ENCODE measurements around the gene MAN2B1. TPM values are rescaled to one million over a fixed set of nuclear protein-coding genes. Genes with fewer than 3 reads are reported as not detected.

Gene MAN2B1
- total and polyA plus RNA-seq, 2 of the 8 experiments (the other 6 are each of a cell fraction or from before 2014, with no cell fraction given), result 55.3 to 76.3 TPM

DNA sequence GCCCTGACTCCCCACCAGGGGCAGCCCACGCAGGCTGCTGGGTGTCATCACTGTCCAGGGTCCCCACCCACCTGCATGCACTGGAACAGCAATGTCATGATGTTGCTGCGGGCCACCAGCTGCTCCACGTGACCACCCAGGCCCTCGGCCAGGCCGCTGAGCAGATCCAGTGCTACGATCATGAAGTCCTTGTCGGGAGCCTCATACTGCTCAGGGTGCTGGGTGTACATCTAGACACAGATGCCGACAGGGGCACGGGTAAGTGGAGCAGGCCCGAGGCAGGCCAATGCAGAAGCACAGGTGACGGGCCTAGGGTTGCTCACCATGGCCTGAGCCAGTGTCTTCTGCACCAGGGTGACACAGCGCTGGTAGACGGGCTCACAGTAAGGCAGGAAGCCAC lies 38.6 kb upstream of the MAN2B1 start:
- FAIRE-seq (no peak), DNase-seq (ENCODE audit: low read depth in 1 of 2, low spot score in 2 of 2) (no peak)
- no peak overlapping the region for H2AK5ac ChIP-seq (ENCODE audit: low read depth, low read length)
- H2AFZ ChIP-seq (ENCODE audit: low read length), result no peak overlapping the region
- no peak overlapping the region for H3K23ac ChIP-seq (ENCODE audit: insufficient read length)
- 97% methylated on average over 13 of the region's 13 CpGs; no CpG with 5 or more reads in 1 of the 2 experiments for WGBS, 2 experiments (ENCODE audit: extremely low coverage in 1 of 2, insufficient coverage in 1 of 2, insufficient read length in 1 of 2, insufficient replicate concordance in 2 of 2, low coverage in 1 of 2, low lambda C conversion rate in 2 of 2, missing lambda C conversion rate in 1 of 2)
- H3K9me3 ChIP-seq (ENCODE audit: insufficient read depth in 2 of 2, low read depth in 1 of 2, low read length in 1 of 2), result no peaks in the 10 kb centered on the region
- H4K20me1 ChIP-seq (replicated peaks in 1 of 2; ENCODE audit: control insufficient read depth in 1 of 2, insufficient read depth in 2 of 2, low read length in 2 of 2), result peaks cover 4 to 14% of the 10 kb centered on the region in 2 experiments
- no peak overlapping the region for H4K8ac ChIP-seq (ENCODE audit: extremely low read depth, insufficient read depth, low read length)
- no peak overlapping the region for H2BK12ac ChIP-seq (ENCODE audit: low read depth, low read length)
- H3K4me2 ChIP-seq (ENCODE audit: insufficient read depth in 1 of 2, low read depth in 2 of 2, low read length in 2 of 2), result no peak overlapping the region
- H3K27me3 ChIP-seq (replicated peaks in 1 of 4; ENCODE audit: control insufficient read depth in 3 of 4, extremely low read depth in 1 of 4, insufficient read depth in 3 of 4, low read length in 3 of 4), result no peaks in the 10 kb centered on the region
- no peak overlapping the region for H3K18ac ChIP-seq (ENCODE audit: extremely low read depth, low read length)
- no peak overlapping the region for H3K9ac ChIP-seq (replicated peaks in 1 of 4; ENCODE audit: extremely low read depth in 1 of 4, low read depth in 3 of 4, low read length in 3 of 4)
- no peak overlapping the region for H2BK20ac ChIP-seq (ENCODE audit: low read length)
- H2BK5ac ChIP-seq (ENCODE audit: low read depth, low read length), result no peak overlapping the region
- CTCF ChIA-PET (ENCODE audit: partially characterized antibody), result interaction anchor here (0.7 to 1.4 kb wide), 3 partner anchors 8 to 143 kb away, joined by 3 to 4 read pairs (median 4); partner anchors contain the start of gene FBXW9
- no peak overlapping the region for H2BK15ac ChIP-seq (ENCODE audit: low read length)
- no peak overlapping the region for H2BK120ac ChIP-seq (replicated peaks; ENCODE audit: low read depth, low read length)
- H4K5ac ChIP-seq (ENCODE audit: insufficient read length, low read depth, low read length), result no peak overlapping the region
- no peaks in the 10 kb centered on the region for H3K79me2 ChIP-seq (ENCODE audit: control insufficient read depth in 1 of 2, insufficient read depth in 2 of 2, low read length in 2 of 2)
- H3K14ac ChIP-seq (ENCODE audit: insufficient read length), result no peak overlapping the region
- no peak overlapping the region for H3K27ac ChIP-seq (ENCODE audit: low read depth, low read length)
- H3K56ac ChIP-seq (replicated peaks; ENCODE audit: insufficient read length, low read depth, low read length), result no peak overlapping the region
- POLR2A ChIA-PET (ENCODE audit: partially characterized antibody), result interaction anchor here (1.0 to 6.7 kb wide), 5 partner anchors 8 to 60 kb away, joined by 3 to 50 read pairs (median 3); partner anchors contain the start of genes FBXW9, MAN2B1 and WDR83
- TF ChIP-seq SUZ12 (IDR thresholded peaks at IDR 0.05; ENCODE audit: low read length) (no peak), KDM1A (IDR thresholded peaks at IDR 0.05; ENCODE audit: borderline replicate concordance, low read length) (no peak), POLR2AphosphoS5 (IDR thresholded peaks at IDR 0.05; ENCODE audit: low read depth, low read length) (peak; percentile 8; the same call in 1 of the 2 replicates), YY1 (IDR thresholded peaks at IDR 0.05; ENCODE audit: low read depth, low read length) (no peak), SIX5 (IDR thresholded peaks at IDR 0.05; ENCODE audit: low read depth, low read length) (no peak)
- H4K91ac ChIP-seq (replicated peaks; ENCODE audit: insufficient read length, low read length), result no peak overlapping the region
- peaks cover 0 to 5% (median 2%) of the 10 kb centered on the region in 4 experiments; a peak in 2 of 7 replicates for H3K4me1 ChIP-seq (replicated peaks in 1 of 4; ENCODE audit: control insufficient read depth in 3 of 4, insufficient read depth in 4 of 4, low read length in 3 of 4)
- H3K4me3 ChIP-seq (ENCODE audit: extremely low read depth in 1 of 4, insufficient read depth in 2 of 4, low read depth in 3 of 4, low read length in 4 of 4), result no peak overlapping the region
- no peak overlapping the region for H3K4ac ChIP-seq (replicated peaks; ENCODE audit: insufficient read length, low read depth, low read length)
- no peaks in the 10 kb centered on the region for H3K23me2 ChIP-seq (ENCODE audit: low read depth, low read length)
- H3K36me3 ChIP-seq (ENCODE audit: control insufficient read depth in 2 of 4, insufficient read depth in 4 of 4, low read length in 3 of 4), result peaks cover 35 to 79% (median 64%) of the 10 kb centered on the region in 4 experiments
- H3K79me1 ChIP-seq (ENCODE audit: low read depth, low read length), result no peaks in the 10 kb centered on the region
